NCI-H2171 treated with DMSO at 0.1 percent for 48 hours (cell line): Measurements from ENCODE around the gene DHRSX.
"Not testable (repeated sequence)": the region's sequence is repeated elsewhere in the genome, so short reads cannot be mapped to it uniquely, and the experiment has no call there.

Experiments
- DNase-seq: peaks from one replicate; lab custom pipeline; 2025; lab: John Stamatoyannopoulos, UW

Gene DHRSX

GRCh38 chrX:2315434-2315833 is 185.3 kb downstream of the DHRSX start:
- no peak for DNase-seq

DNA sequence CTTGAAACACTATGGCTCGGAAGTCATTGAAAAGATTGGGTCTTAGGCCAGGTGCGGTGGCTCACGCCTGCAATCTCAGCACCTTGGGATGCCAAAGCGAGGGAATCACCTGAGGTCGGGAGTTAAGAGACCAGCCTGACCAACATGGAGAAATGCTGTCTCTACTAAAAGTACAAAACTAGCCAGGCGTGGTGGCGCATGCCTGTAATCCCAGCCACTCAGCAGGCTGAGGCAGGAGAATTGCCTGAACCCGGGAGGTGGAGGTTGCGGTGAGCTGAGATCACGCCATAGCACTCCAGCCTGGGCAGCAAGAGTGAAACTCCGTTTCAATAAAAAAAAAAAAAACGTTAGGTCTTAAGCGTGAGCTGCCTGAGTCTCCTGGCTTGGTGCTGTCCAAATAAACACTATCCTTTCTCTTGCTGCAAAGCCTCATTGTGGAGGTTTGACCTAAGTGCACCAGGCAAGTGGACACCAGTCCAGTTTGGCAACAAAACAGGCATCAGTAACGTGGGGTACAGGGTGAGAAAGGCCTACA is 185.9 kb downstream of the DHRSX start:
- DNase-seq, result no peak

DNA sequence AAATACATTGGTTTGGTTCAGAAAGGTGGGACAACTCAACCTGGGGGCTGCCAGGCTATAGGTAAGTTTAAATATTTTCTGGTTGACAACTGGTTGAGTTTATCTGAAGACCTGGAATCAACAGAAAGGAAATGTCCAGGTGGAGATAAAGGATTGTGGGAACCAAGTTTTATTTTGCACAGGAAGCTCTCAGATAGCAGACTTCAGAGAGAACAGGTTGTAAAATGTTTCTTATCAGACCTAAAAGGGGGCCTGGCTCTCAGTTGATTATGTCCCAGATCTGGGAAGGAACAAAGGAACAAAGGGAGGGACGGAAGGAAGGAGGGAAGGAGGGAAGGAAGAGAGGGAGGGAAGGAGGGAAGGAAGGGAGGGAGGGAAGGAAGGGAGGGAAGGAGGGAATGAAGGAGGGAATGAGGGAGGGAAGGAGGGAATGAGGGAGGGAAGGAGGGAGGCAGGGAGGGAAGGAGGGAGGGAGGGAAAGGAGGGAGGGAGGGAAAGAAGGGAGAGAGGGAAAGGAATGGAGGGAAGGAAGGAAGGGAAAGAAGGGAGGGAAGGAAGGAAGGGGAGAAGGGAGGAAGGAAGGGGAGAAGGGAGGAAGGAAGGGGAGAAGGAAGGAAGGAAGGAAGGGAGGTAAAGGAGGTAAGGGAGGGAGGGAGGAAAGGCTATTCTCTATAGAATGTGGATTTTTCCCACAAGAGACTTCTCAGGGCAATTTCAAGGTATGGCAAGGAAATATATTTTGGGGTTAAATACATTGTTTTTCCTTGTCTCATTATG is 186.7 kb downstream of the DHRSX start:
- no peak for DNase-seq

GRCh38 chrX:2312061-2312591 is 188.7 kb downstream of the DHRSX start:
- not testable (repeated sequence) for DNase-seq

- no peak for DNase-seq
Observed at GRCh38 chrX:2311501-2311900, 189.3 kb downstream of the DHRSX start.

- no peak for DNase-seq
Observed at GRCh38 chrX:2301901-2302300, 198.9 kb downstream of the DHRSX start.

- DNase-seq, result no peak
Observed at GRCh38 chrX:2299871-2300270, 200.9 kb downstream of the DHRSX start.

GRCh38 chrX:2286731-2287130 is 214.0 kb downstream of the DHRSX start:
- no peak for DNase-seq

DNA sequence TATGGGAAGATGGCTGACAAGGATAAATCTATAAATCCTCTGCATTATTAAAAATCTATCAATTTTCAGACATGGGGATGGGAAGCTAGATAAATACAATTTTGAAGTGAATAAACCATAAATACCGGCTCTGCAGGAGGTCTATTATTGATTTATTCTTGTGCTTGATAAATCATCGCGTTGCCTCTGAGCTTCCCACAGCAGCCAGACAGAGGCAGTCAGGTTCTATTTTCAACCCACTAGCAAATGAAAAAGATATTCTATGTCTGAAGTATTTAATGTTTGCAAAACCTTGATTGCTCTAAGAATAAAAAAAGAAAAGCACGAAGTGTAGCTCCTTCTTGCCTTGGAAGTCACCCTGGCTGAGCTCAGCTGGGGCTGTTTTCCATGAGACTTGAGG is 216.2 kb downstream of the DHRSX start:
- no peak for DNase-seq

GRCh38 chrX:2284133-2284532 is 216.6 kb downstream of the DHRSX start:
- DNase-seq, result no peak

DNA sequence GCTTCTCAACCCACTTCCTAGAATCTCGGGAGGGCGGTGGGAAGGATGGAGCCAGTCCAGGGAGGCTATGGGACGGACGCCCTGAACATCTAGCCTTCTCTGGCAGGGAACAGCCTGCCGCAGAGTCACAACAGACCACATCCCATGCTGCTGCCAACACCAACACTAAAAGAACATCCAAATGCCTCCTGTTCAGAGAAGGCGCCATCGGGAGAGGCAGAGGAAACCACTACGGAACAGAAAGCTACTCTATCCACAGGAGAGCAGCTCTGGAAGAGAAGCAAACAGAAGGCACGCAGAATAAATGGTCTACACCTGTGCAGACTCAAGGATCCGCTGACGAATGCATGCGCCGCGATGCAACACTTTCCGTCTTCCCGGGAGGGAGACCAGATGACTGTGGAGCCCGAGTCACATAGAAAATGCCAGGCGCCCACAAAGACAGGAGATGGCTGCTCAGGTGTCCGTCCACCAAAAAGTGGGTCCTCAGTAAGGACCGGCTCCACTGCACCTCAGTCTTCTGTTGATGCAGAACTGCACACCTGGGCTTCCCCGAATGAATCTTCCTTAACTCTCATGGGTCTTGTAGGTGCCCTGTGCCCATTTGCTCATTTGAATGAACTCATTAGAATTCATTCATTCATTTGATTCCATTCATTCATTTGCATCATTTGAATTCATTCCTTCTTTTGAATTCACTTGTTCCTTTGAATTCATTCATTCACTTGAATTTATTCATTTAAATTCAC is 217.5 kb downstream of the DHRSX start:
- no peak for DNase-seq

- no peak for DNase-seq
Observed at GRCh38 chrX:2282490-2283090, 218.2 kb downstream of the DHRSX start.

DNA sequence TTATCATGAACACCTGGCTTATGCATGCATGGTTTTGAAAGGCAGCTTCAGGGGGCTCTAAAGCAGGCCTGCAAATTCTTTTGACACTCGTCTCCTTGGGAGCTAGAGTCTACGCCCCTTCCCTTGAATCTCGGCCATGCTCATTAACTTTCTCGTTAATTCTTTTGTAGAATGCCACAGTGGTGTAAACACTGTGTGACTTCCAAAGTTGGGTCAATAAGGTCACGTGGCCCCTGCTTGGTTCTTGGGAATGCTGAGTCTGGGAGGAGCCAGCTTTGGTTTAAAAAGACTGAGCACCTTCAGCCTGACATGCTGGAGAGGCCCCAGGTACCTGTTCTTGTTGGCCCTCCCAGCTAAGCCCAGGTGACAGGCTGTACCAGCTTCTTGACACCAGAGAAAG is 228.4 kb downstream of the DHRSX start:
- DNase-seq, result no peak

DNA sequence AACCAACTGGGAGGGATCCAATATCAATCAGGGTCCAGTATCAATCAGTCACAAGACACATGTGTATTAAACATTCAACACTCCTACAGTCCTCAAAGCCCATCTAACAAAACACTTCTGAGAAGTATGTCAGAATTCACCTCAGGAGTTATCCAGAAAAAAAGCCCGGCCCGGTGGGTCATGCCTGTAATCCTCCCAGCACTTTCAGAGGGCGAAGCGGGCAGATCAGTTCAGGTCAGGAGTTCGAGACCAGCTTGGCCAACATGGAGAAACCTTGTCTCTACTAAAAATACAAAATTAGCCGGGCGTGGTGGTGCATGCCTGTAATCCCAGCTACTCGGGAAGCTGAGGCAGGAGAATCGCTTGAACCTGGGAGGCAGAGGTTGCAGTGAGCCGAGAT is 229.2 kb downstream of the DHRSX start:
- DNase-seq, result not testable (repeated sequence)

GRCh38 chrX:2270783-2271182 is 230.0 kb downstream of the DHRSX start:
- not testable (repeated sequence) for DNase-seq

DNA sequence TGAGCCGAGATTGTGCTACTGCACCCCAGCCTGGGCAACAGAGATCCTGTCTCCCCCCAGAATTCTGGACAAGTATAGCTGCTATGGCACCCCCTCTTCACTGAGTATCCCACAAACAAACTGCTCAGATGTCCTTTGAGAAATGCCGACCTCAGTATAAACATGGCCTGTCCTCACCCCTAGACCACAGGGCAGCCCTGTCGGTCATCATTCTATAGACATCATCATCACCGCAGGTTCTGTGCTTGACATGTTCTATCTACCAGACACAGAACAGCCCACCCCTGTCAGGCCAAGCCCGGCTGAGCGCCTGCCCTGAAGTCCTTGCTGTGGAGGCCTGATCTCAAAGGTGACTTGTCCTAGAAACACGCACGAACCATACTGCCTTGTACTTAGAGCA is 232.9 kb downstream of the DHRSX start:
- no peak for DNase-seq

- no peak for DNase-seq
Observed at GRCh38 chrX:2266445-2267349, 234.1 kb downstream of the DHRSX start.

DNA sequence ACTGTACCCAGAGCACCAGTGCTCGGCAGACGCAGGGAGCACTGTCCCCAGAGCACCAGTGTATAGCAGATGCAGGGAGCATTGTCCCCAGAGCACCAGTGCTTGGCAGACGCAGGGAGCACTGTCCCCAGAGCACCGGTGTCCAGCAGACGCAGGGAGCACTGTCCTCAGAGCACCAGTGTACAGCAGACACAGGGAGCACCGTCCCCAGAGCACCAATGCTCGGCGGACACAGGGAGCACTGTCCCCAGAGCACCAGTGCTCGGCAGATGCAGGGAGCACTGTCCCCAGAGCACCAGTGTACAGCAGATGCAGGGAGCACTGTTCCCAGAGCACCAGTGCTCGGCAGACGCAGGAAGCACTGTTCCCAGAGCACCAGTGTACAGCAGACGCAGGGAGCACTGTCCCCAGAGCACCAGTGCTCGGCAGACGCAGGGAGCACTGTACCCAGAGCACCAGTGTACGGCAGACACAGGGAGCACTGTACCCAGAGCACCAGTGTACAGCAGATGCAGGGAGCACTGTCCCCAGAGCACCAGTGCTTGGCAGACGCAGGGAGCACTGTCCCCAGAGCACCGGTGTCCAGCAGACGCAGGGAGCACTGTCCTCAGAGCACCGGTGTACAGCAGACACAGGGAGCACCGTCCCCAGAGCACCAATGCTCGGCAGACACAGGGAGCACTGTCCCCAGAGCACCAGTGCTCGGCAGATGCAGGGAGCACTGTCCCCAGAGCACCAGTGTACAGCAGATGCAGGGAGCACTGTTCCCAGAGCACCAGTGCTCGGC is 234.9 kb downstream of the DHRSX start:
- not testable (repeated sequence) for DNase-seq

- no peak for DNase-seq
Observed at GRCh38 chrX:2264179-2265030, 236.4 kb downstream of the DHRSX start.

GRCh38 chrX:2263203-2263602 is 237.6 kb downstream of the DHRSX start:
- DNase-seq, result no peak
